Measurements from ENCODE around the gene CYGB. TPM values are rescaled to one million over a fixed set of nuclear protein-coding genes. Genes with fewer than 3 reads are reported as not detected.
A peak's percentile ranks its signal among the peaks of the same experiment; 100 is the strongest.
"Not testable (repeated sequence)": the region's sequence is repeated elsewhere in the genome, so short reads cannot be mapped to it uniquely, and the experiment has no call there.

CYGB gene
- total and polyA plus RNA-seq, 4 donors = 0.95 to 26.6 (median 12.3) TPM

DNA sequence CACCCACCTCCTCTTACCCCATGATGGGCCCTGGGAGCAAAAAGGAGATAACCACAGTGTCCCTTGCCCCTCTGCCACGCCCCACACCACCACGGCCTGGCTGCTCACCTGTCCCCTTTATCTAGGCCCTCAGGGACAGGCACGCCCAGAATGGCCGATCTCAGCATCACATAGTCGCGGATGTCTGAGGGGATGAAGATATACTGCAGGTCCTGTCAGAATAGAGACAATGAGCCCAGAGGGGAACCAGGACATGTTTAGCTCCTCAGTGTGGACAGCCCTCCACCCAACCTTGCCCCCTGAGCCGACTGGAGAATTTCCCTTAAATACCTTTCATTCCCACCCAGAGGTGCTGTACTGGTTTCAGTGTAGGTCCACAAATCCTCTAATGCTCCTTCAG, 32.9 kb upstream of the CYGB start:
- Histone ChIP-seq H3K27me3 (ENCODE audit: control insufficient read depth in 1 of 2, insufficient read depth in 2 of 2, low read length in 1 of 2) (no peaks in the 10 kb centered on the region), H3K4me3 (ENCODE audit: low read length in 2 of 2) (no peak overlapping the region), H3K4me1 (ENCODE audit: control insufficient read depth in 1 of 2, insufficient read depth in 2 of 2, low read length in 2 of 2) (no peaks in the 10 kb centered on the region), H3K27ac (ENCODE audit: low read depth in 1 of 2, low read length in 2 of 2) (no peak overlapping the region), H3K36me3 (ENCODE audit: control insufficient read depth in 1 of 2, insufficient read depth in 2 of 2, low read length in 1 of 2) (no peaks in the 10 kb centered on the region), H3K9me3 (ENCODE audit: control insufficient read depth, low read length) (peaks cover 1% of the 10 kb centered on the region)
- DNase-seq (peak in 1 of 2 donors; percentile 21), ATAC-seq (ENCODE audit: low FRiP score) (no peak)
- intact Hi-C loops (cut with DNase I) = no loop called here
- 91 to 93% methylated on average over 7 of the region's 7 CpGs for WGBS, 2 donors

DNA sequence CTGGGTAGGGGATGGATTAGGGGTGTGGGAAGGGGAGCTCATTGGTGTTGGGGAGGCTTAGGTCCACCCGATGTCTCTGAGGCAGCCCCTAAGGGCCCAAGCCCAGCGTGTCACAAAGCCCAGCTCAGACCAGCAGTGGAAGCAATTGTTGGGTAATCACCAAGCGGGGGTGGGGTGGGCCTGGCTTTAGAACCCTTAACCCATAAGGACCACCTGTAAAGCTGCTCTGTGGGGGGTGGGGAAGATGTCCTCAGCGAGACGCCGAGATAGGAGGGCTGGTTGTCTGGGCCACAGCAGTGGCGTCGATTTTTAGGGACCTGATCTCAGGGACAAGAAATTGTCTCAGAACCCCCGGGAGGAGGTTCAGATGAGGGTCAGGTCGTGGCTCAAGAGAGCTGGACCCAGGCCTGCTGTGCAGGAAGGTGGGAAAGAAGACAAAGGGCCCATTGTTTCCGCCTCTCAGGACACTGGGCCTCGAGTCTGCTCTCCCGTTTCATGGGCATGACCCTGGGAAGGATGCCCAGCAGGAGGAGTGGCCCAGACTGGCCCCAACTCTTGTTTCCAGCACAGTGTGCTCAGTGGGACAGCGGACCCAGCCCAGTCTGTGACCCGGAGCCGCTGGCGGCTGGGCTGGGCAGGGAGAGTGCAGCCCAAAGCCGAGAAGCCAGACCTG, 32.2 kb upstream of the CYGB start:
- peaks cover 1% of the 10 kb centered on the region for H3K9me3 ChIP-seq (ENCODE audit: control insufficient read depth, low read length)
- H3K4me1 ChIP-seq (ENCODE audit: control insufficient read depth in 1 of 2, insufficient read depth in 2 of 2, low read length in 2 of 2) = no peaks in the 10 kb centered on the region
- H3K36me3 ChIP-seq (ENCODE audit: control insufficient read depth in 1 of 2, insufficient read depth in 2 of 2, low read length in 1 of 2) = peaks cover 0 to 1% of the 10 kb centered on the region in 2 donors
- intact Hi-C loops (cut with DNase I) = no loop called here
- WGBS, 2 donors = 62 to 63% methylated on average over 18 of the region's 18 CpGs
- ATAC-seq (ENCODE audit: low FRiP score) = peak; percentile 22
- peak in 1 of 2 donors; percentile 44 for DNase-seq
- no peak overlapping the region for H3K4me3 ChIP-seq (ENCODE audit: low read length in 2 of 2)
- no peaks in the 10 kb centered on the region for H3K27me3 ChIP-seq (ENCODE audit: control insufficient read depth in 1 of 2, insufficient read depth in 2 of 2, low read length in 1 of 2)
- no peak overlapping the region for H3K27ac ChIP-seq (ENCODE audit: low read depth in 1 of 2, low read length in 2 of 2)

DNA sequence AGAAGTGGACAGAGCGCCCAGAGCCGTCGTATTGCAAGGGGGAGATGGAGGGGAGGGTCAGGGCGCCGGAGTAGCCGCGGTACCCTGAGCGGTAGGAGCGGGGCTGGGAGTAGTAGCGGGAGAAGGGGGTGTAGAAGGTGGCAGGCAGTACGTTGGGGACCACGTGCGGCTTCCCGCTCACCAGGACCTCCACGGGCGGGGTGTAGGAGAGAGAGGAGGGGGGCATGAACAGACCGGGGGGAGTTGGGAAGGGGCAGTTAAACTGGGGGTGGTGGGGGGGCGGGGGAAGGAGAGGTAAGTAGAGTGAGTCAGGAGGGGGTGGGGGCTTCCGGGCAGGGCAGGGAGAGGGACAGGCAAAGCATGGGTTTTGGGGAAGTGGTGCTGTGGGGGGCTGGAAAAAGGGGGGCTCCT, 31.3 kb upstream of the CYGB start:
- Histone ChIP-seq H3K9me3 (ENCODE audit: control insufficient read depth, low read length) (peaks cover 1% of the 10 kb centered on the region), H3K36me3 (ENCODE audit: control insufficient read depth in 1 of 2, insufficient read depth in 2 of 2, low read length in 1 of 2) (peaks cover 0 to 1% of the 10 kb centered on the region in 2 donors), H3K4me1 (ENCODE audit: control insufficient read depth in 1 of 2, insufficient read depth in 2 of 2, low read length in 2 of 2) (no peaks in the 10 kb centered on the region), H3K27me3 (ENCODE audit: control insufficient read depth in 1 of 2, insufficient read depth in 2 of 2, low read length in 1 of 2) (no peaks in the 10 kb centered on the region), H3K4me3 (ENCODE audit: low read length in 2 of 2) (no peak overlapping the region), H3K27ac (ENCODE audit: low read depth in 1 of 2, low read length in 2 of 2) (no peak overlapping the region)
- DNase-seq (no peak), ATAC-seq (ENCODE audit: low FRiP score) (no peak)
- intact Hi-C loops (cut with DNase I) = no loop called here
- 22 to 23% methylated on average over 17 to 19 of the region's 19 CpGs for WGBS, 2 donors

DNA sequence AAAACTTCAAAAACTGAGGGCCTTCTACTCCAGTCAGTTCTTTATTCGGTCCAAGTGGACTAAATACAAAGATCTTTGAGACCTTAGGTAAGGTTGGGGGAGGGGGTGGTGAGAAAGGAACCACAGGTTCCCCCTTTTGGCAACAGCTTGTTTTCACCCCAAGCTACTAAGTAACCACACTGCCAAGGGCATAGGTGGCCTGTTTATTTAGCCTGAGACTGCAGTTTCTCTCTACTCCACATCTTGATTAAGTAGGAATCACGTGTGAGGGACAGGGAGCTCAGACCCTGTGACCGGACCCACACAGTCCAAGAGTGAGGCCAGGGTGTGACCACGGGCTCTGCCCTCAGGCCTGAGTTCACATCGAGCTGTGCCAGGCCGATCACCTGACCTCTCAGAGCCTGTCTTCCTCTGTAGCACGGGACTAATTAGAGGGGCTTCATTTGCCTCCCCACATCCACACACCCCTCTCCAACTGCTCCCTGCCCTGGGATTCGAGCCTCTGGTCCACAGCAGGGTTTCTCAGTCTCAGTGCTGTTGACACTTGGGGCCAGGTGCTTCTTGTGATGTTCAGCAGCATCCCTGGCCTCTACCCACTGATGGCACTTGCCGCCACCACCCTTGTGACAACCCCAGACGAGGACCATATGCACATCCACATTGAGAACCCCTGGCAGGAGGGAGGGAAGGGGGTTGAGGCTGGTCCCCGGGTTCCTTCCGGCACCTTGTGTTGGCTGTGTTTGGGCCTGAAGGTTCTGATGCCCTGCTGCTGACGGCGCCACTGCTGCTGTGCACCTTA, 30.3 kb upstream of the CYGB start:
- H3K9me3 ChIP-seq (ENCODE audit: control insufficient read depth, low read length) = peaks cover 1% of the 10 kb centered on the region
- H3K4me1 ChIP-seq (ENCODE audit: control insufficient read depth in 1 of 2, insufficient read depth in 2 of 2, low read length in 2 of 2) = no peaks in the 10 kb centered on the region
- H3K36me3 ChIP-seq (ENCODE audit: control insufficient read depth in 1 of 2, insufficient read depth in 2 of 2, low read length in 1 of 2) = peaks cover 0 to 1% of the 10 kb centered on the region in 2 donors
- H3K27me3 ChIP-seq (ENCODE audit: control insufficient read depth in 1 of 2, insufficient read depth in 2 of 2, low read length in 1 of 2) = no peaks in the 10 kb centered on the region
- DNase-seq = no peak
- H3K27ac ChIP-seq (ENCODE audit: low read depth in 1 of 2, low read length in 2 of 2) = no peak overlapping the region
- no peak overlapping the region for H3K4me3 ChIP-seq (ENCODE audit: low read length in 2 of 2)
- ATAC-seq (ENCODE audit: low FRiP score) = peak; percentile 23
- intact Hi-C loops (cut with DNase I) = no loop called here
- WGBS, 2 donors = 73 to 76% methylated on average over 14 of the region's 14 CpGs

DNA sequence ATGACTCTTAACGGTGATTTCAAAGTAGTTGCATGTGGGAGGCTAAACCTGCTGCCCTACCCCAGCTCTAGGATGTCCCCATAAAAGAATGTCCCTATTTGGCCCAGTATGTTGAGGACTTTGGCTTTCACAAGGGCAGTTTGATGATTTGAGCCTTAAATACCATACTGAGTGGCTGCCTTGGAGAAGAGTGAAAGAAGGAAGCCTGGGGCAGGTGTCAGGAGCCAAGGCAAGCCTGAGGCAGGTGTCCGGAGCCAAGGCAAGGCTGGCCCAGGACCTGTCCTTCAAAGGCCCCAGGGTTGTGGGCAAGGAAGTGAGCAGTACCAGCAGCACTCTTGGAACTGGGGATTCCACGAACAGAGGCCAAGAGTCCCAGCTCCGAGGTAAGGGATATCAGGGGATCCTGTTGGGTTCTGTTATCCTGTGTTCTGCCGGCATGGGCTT, 29.5 kb upstream of the CYGB start:
- H3K27ac ChIP-seq (ENCODE audit: low read depth in 1 of 2, low read length in 2 of 2) = no peak overlapping the region
- no peaks in the 10 kb centered on the region for H3K4me1 ChIP-seq (ENCODE audit: control insufficient read depth in 1 of 2, insufficient read depth in 2 of 2, low read length in 2 of 2)
- H3K27me3 ChIP-seq (ENCODE audit: control insufficient read depth in 1 of 2, insufficient read depth in 2 of 2, low read length in 1 of 2) = no peaks in the 10 kb centered on the region
- no peak for DNase-seq
- ATAC-seq (ENCODE audit: low FRiP score) = no peak
- H3K36me3 ChIP-seq (ENCODE audit: control insufficient read depth in 1 of 2, insufficient read depth in 2 of 2, low read length in 1 of 2) = peaks cover 0 to 1% of the 10 kb centered on the region in 2 donors
- peaks cover 1% of the 10 kb centered on the region for H3K9me3 ChIP-seq (ENCODE audit: control insufficient read depth, low read length)
- 65 to 75% methylated on average over 5 of the region's 5 CpGs for WGBS, 2 donors
- intact Hi-C loops (cut with DNase I) = no loop called here
- no peak overlapping the region for H3K4me3 ChIP-seq (ENCODE audit: low read length in 2 of 2)

DNA sequence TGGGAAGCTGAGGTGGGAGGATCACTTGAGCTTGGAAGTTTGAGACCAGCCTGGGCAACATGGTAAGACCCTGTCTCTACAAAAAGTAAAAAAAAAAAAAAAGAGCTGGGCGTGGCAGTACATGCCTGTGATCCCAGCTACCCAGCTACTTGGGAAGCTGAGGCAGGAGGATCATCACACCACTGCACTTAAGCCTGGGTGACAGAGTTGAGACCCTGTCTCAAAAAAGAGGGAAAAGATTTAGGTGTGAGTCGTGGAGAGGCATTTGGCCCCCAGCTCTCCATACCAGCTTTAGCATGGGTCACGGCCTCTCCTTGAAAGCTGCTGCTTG, 29.1 kb upstream of the CYGB start:
- Histone ChIP-seq H3K4me1 (ENCODE audit: control insufficient read depth in 1 of 2, insufficient read depth in 2 of 2, low read length in 2 of 2) (no peaks in the 10 kb centered on the region), H3K27ac (ENCODE audit: low read depth in 1 of 2, low read length in 2 of 2) (no peak overlapping the region), H3K27me3 (ENCODE audit: control insufficient read depth in 1 of 2, insufficient read depth in 2 of 2, low read length in 1 of 2) (no peaks in the 10 kb centered on the region), H3K36me3 (ENCODE audit: control insufficient read depth in 1 of 2, insufficient read depth in 2 of 2, low read length in 1 of 2) (peaks cover 0 to 1% of the 10 kb centered on the region in 2 donors), H3K9me3 (ENCODE audit: control insufficient read depth, low read length) (peaks cover 1% of the 10 kb centered on the region), H3K4me3 (ENCODE audit: low read length in 2 of 2) (no peak overlapping the region)
- ATAC-seq (ENCODE audit: low FRiP score) (no peak), DNase-seq (no peak)
- WGBS, 2 donors = 93 to 97% methylated on average over 3 of the region's 3 CpGs
- intact Hi-C loops (cut with DNase I) = no loop called here

DNA sequence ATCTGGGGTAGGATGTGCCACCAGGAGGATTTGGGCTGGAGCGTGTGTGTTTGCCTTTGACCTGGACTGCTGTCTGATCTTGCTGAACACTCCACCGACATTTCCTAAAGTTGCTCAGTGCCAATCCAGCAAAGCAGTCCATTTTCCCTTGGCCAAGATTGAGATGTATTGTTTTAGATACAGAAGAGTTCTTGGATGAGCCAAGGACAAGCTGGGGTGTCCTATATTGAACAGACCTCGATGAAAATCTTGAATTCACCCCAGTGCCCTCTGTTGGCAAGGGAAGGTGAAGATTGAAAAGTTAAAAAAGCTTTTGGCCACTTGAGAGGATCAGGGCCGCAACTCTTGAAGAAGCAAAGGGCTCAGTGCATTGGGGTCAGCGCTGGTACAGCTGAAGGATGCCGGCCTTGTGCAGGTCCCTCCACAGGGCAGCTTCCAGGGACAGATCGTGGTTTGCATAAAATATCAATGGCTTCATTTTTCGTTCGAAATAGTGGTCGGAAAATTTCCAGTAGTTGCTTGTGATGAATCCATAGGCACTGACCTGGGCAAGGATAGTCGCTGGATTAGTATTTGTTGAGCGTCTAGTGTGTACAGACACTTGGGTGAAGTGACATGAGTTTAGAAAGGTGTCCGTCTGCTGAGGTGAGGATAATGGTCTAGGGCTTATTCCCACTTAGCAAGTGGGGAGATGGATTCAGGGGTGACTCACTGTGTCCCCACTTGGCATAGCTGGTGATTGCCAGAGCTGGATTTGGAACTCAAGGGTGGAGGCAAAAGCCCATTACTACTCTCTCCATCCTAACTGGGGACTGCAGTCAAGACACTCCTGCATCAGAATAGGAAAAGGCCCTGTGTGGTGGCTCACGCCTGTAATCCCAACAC, 28.5 kb upstream of the CYGB start:
- H3K27ac ChIP-seq (ENCODE audit: low read depth in 1 of 2, low read length in 2 of 2) = no peak overlapping the region
- intact Hi-C loops (cut with DNase I) = no loop called here
- ATAC-seq (ENCODE audit: low FRiP score) = no peak
- peaks cover 1% of the 10 kb centered on the region for H3K9me3 ChIP-seq (ENCODE audit: control insufficient read depth, low read length)
- H3K27me3 ChIP-seq (ENCODE audit: control insufficient read depth in 1 of 2, insufficient read depth in 2 of 2, low read length in 1 of 2) = no peaks in the 10 kb centered on the region
- 92 to 94% methylated on average over 14 of the region's 14 CpGs for WGBS, 2 donors
- no peak for DNase-seq
- H3K4me3 ChIP-seq (ENCODE audit: low read length in 2 of 2) = no peak overlapping the region
- H3K36me3 ChIP-seq (ENCODE audit: control insufficient read depth in 1 of 2, insufficient read depth in 2 of 2, low read length in 1 of 2) = peaks cover 0 to 3% of the 10 kb centered on the region in 2 donors
- no peaks in the 10 kb centered on the region for H3K4me1 ChIP-seq (ENCODE audit: control insufficient read depth in 1 of 2, insufficient read depth in 2 of 2, low read length in 2 of 2)

DNA sequence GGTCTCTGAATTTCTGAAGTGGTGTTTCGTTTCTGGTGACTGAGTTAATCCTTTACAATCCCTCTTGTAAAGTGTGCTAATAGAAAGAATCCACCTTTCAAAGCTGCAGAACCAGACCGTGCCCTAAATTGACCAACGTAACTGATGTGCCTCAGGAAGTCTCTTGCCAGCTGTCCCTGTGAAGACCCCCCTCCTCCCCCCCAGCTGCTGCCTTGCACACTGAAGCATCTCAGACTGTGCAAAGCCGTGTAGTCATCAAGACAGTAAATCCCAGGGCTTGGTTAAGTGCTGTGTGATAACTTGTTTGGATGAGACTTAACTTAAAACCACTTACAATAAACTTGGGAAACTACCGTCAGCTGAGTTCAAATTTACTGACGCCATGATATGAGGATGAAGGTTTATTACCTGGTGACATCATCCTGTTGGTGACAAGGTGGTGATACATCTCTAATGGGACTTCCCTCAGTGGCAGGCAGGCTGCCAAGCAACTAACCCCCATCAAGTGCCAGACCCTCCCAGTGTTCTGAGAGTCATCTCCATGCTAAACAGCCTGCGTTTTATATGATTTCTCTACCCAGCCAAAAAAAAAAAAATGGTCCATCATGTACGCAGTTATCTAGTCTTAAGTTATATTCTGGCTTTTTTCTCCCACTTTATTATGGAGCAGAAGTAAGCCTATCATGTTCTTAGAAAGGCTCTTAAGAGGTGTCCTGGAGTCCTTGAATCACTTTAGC, 27.6 kb upstream of the CYGB start:
- DNase-seq; H3K27me3 ChIP-seq (ENCODE audit: control insufficient read depth in 1 of 2, insufficient read depth in 2 of 2, low read length in 1 of 2); intact Hi-C loops (cut with DNase I); H3K4me3 ChIP-seq (ENCODE audit: low read length in 2 of 2); H3K36me3 ChIP-seq (ENCODE audit: control insufficient read depth in 1 of 2, insufficient read depth in 2 of 2, low read length in 1 of 2); ATAC-seq (ENCODE audit: low FRiP score); H3K27ac ChIP-seq (ENCODE audit: low read depth in 1 of 2, low read length in 2 of 2); H3K4me1 ChIP-seq (ENCODE audit: control insufficient read depth in 1 of 2, insufficient read depth in 2 of 2, low read length in 2 of 2); H3K9me3 ChIP-seq (ENCODE audit: control insufficient read depth, low read length): not testable (repeated sequence)
- 72 to 79% methylated on average over 8 of the region's 8 CpGs for WGBS, 2 donors

All from aorta (tissue), 5 donors.